ENCODE results near the gene THBD.

Gene THBD, protein sequence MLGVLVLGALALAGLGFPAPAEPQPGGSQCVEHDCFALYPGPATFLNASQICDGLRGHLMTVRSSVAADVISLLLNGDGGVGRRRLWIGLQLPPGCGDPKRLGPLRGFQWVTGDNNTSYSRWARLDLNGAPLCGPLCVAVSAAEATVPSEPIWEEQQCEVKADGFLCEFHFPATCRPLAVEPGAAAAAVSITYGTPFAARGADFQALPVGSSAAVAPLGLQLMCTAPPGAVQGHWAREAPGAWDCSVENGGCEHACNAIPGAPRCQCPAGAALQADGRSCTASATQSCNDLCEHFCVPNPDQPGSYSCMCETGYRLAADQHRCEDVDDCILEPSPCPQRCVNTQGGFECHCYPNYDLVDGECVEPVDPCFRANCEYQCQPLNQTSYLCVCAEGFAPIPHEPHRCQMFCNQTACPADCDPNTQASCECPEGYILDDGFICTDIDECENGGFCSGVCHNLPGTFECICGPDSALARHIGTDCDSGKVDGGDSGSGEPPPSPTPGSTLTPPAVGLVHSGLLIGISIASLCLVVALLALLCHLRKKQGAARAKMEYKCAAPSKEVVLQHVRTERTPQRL

DNA sequence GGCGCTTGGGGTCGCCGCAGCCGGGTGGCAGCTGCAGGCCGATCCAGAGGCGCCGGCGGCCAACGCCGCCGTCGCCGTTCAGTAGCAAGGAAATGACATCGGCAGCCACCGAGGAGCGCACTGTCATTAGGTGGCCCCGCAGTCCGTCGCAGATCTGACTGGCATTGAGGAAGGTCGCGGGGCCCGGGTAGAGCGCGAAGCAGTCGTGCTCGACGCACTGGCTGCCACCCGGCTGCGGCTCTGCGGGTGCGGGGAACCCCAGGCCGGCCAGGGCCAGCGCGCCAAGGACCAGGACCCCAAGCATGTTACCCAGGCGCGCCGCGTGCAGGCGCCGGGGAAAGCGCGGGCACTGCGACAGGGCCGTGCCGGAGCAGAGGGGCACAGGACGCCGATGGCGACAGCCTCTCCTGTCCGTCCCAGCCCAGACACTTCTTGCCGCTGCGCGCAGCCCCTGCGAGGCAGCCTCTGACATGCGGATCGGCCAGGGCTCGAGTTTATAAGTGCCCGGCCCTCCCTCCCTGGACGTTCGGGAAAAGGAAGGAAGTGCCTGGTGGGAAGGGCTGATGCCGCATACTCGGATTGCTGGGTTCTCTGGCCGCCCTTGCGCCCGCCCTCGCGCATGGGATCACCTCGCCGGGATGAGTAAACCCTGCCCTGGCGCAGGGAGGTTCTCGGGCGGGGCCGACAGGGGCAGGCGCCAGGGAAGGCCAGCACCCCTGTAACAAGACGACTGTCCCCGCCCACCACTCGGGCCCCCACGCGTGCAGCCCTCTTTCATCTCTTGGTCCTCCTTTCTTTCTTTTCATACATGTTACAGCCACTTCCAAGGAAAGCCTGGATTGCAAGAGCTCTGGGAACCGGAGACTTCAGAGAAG, at the start of gene THBD:
Gene THBD (minus strand): TSS at position 472 of the 875 bp plus-strand sequence. CDS start 168 bp downstream, at position 304.
- no peak for DNase-seq

DNA sequence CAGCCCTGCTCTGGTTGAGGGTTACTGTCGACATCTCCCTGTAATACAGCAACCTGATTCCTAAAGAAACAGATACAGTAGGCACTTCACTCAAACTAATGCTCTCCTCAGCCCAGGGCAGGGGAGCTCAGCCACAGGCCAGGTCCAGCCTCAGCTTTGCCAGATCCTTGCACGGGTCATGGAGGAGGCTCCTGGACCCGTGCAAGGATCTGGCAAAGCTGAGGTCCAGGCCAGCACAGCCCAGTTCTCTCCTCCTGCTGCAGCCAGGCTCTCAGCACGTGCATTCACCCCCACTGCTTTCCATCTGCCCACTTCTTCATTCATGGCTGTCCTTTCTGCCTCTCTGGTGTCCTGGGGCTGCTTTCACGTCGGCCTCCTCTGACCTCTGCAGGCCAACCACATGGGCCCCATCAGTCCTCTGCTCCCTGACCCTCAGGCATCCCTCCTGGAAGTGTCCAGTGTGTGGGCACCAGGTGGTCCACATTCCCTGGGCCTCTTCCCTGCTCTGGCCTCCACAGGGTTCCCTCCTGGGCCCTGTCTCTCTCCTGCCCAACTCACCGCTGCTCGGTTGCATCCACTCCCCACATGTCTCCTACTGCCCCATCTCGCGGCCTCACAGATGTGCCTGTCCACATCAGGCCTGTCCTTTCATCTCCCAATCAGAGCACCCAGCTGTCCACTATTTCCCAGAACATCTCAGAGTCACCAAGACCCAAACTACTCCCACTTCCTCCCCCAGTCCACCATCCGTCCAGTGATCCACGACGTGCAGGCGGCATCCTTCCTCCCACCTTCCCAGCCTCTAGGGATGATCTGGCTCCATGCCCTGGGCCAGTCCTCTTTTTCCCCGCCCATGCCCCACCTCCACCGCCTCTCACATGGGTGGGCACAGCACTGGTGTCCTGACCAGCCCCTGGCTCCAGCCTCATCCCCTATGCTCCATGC, 48.4 kb upstream of the THBD start:
- DNase-seq = no peak

DNA sequence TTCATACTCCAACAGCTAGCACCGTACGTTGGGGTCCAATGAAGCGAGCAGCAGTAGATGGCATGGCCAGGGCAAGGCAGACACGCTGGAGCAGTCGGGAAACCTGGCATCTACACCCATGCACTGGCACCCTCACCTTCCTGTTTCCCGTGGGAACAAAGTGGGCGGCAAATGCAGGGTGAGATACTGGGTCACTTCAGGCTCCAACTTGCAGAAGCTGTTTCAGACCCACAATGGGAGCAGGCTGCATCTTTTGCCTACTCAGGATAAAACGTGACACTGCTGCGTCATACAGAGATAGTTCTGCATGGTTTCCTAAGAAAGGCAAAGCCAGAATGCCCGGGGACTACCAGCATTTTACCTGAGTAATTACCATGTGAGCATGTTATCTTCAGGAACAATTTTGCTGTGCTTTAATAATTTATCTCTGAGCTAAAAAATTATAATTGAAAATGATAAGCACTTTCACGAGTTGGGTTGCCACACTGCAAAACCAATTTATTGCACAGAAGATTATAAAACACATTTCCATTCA, 47.6 kb upstream of the THBD start:
- DNase-seq = no peak

DNA sequence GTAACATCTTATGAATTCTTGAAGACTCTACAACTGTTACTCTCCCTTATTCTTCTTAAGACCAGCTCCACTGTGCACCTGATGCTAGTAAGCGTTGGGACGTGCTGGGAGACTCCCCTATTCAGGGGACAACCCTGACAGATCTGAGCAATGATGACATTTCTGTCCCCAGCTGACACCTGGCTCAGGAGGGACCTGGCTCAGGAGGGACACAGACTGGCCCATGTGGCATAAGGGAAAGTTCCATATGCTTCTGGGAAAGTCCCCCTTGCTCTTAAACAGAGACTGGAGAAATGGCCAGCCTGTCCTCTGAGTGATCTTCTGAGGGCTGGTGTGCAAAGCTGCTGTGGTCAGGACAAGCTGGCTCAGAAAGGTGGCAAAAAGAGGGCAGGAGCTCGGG, 46.6 kb upstream of the THBD start:
- no peak for DNase-seq

DNA sequence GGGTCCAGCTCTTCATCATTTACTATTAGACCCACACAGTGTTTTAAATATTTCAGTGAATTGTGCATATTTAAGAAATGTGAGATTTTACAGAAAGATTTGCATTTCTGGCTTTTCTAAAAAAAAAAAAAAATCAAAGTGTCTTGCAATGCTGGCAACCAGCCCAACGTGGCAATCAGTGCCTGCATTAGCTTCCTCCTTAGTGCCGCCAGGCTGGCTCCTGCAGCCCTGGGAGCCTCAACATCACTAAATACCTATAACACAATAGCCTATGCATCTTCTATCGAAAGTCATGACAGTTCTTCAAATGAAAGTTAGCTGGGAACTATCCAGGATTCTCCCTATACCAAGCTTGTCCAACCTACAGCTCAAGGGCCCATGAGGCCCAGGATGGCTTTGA, 46.0 kb upstream of the THBD start:
- no peak for DNase-seq

DNA sequence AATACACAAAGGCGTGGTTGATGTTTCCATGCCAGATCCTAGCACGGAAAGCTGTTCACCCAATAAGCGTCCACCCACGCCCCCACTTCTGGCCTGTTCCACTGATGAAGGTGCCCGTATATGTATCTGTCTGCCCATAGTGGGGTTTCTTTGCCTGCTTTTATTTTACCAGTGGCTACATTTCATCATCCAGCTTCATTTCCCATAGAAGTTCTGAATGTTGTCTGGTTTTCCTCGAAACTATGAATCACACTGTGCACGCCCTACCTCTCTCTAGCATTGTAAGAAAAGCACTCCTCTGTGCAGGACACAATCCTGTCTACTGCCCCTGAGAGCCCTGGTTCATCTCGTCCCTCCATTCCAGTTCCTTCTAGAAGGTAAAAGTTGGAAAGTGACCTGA, 45.5 kb upstream of the THBD start:
- no peak for DNase-seq

DNA sequence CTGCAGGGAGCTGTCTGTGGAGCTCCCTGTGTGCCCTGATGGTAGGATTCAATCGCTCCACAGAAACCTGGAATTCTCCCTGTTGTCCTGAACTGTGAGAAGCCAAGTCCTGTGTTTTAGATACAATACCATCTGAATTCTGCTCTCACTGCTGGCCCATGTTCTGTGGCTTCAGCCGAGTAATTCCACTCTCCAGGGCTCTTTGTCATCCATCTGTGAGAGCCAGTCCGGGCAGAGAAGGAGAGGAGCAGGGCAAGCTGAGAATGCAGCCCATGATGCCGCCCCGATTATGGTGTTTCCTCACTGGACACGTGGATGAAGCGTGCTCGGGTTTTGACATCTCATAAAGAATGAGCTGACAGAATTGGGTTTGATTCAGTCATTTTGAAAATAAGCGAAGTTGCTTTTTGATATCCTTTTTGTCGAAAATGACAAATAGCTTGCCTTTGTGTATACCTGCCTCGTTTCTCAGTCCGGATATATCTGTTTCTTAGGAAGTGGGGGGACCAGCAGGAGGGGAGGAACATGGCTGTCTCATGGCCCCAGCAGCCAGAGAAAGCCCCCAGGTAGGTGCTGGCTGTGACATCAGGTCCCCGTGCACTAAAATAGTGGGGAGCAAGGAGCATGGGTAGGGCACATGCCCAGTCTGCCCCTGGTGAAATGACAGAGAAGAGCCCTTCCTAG, 44.9 kb upstream of the THBD start:
- DNase-seq = no peak

DNA sequence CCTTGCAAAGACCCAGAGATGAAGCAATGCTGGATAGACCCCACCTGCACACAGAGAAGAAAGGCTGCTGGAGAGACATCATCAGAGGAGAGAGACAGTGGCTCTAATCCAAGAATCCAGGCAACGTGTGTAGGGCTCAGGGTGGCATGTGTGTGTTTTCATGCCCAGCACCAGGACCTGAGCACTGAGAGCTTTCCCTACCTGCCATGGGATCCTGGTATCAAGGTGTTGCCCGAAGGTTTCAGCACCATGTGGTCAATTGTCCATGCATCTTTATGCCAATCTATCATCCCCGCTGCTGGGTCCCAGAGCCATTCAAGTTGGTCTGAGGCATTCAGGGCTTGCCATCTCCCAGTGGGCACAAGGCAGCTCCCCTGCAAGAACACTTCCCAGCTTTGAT, 44.1 kb upstream of the THBD start:
- DNase-seq = no peak

DNA sequence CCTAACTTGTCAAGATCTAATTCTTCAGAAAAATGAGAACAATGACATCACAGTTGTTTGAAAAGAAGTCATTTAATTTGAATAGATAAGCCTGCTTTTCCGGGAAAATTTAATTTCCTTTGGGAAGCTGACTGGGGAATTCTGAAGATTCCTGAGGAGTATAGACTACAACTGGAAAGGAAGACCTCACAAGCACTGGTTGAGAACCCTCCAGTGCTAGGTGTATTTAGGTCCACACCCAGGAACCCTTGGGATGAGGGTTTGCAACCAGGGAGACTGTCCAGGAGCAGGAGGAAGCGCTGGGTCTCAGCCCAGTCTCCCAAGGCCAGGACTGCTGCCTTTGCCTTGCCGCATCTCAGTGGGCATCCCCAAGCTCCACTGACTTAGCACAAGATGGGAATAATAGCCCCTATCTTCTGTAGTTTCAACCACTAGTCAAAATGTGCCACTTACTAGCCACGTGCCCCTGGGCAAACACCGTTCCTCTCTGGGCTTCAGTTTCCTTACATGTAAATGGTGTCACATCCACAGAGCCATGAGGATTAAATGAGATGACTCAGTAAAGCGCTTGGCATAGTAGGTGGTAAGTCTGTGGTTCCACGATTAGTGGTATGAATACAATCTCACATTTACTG, 43.5 kb upstream of the THBD start:
- no peak for DNase-seq

DNA sequence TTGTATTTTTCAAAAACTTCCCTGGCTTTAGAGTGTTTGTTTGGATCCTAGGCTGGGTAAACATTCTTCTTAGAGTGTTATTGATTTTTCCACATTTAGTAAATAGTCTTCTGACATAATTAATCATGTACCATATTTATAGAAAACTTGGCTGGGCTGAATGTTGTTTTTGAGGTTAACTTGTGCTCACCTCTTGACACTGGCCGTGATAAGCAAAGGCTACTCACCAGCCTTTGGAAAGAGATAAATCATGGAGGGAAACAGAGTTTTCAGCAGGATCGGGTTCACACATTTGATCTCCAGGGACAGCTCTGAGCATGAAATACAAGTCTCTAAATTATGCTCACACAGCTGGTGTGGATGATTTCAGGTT, 42.9 kb upstream of the THBD start:
- DNase-seq = no peak

DNA sequence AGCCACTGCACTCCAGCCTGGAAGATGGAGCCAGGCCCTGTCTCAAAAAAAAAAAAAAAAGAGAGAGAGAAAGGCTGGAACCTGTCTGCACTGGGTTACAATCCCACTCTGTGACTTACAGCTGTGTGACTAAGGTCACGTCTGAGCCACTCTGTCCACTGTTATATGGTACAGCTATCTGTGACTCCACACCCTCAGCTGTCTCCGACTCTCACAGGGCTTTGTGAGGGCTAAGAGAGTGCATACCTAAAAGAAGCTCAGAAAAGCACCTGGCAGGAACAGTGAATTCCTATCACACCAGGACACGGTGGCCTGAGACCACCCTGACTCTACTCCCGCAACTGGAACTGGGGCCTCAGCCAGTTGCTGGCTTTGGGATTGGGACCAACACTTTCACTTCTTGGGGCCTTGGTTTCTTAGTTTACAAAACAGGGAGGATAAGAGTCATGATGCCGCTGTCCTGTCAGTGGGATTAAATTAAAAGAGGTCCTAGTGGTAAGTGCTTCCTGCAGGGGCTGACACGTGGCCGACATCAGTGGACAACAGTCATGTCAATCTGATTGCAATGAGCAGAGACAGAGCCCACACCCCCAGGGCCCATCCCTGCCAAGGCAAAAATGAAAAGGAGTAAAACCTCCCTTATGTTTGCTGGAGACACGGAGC, 42.4 kb upstream of the THBD start:
- no peak for DNase-seq

DNA sequence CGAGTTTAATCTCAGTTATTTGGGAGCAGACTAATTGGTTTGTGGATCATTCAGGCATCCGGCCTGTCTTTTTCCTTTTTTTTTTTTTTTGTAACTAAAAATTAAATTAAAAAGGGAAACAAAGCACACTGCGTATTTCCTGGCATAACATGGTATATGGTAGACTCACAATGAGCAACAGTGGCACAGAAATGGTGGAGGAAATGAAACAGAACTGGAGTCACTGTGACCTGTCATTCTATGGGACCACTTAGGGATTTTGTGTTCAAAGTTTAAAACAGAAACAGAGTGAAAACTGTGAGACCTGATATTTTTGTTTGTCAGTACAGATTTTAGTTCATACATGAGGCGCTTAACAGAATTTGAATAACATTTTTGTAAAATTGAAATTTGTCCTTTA, 41.4 kb upstream of the THBD start:
- no peak for DNase-seq

DNA sequence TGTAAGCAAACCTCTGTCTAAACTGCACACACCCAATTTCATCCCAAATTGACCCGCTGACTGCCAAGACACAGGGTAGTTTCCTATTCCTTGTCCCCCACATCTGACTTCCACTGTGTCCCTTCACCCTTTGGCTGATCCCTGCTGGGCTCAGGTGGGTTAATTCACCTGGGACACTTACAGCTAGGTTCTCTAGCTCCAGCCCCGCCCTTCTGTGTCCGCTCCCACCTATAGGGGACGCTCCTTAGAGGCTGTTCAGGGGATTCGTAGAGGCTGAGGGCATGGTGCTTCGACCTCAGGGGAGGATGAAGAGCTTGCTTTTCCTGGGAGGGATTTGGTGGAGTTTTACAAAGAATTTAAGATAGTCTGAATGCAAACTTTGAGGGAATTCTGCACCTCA, 40.7 kb upstream of the THBD start:
- DNase-seq = no peak

DNA sequence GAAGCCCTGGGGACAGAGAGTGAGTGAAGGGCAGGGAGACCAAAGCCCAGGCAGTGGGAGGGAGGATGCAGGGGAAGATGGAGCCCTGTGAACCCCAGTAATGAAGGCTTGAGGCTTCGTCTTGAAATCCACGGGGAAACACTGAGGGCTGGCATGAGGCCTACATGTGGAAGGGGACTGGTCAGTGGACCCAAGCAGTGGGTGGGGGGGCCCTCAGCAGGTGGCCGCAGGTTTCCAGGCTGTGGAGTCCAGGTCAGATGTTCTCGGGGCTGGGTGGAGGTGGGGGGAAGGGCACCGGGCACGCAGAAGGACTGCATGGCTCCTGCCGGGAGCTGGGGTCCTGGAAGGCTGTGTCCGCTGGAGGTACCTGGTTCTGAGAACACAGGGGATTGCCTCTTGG, 39.4 kb upstream of the THBD start:
- no peak for DNase-seq

DNA sequence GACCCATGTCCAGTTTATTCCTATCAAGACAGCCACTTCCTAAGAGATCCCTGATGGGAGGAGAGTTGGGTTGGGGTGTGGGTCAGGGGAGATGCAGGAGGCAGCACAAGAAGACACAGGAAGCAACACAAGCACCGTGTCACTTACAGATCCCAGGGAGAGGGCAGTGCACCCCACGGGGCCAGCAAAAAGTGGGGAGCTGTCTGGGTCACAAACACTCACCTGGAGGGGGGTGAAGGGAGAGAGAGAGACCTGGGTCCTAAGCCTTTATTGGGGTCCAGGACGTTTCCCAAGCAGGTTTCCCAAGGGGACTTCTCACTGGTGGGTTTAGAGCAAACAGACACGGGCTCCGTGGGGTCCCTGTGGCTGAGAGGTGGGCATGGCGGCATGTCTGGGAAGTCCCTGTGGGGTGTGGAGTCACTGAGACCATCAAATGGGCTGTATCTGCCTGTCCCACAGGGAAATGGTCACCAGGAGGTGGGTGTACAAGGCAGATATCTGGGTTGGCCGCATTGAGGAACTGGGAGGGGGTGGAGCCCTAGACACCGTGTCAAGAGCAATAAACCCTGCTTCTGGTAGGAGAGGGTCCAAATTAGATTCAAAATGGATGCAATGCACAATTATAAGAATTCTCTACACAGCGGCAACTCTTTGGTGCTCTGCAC, 38.2 kb upstream of the THBD start:
- no peak for DNase-seq

DNA sequence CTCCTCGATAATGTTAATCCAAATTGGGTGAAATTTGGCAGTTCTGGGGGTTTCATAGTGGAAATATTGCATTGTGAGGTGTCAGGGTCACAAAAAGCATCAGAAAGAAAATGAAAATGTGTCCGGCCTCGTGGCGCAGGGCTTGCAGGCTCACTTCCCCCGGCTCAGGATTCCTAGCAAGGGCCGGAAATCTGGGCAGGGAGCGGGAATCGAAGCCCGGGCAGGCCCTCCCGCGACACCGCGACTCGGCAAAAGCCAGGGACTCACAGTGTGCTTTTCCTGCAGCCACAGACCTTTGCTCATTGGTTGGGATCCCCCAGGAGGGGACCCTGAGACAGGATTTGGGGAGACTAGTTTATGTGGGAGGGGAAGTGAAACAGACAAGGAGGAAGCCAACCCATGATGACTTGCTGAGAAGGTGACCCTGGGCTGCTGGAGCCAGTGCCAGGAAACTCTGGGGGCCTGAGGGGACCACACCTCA, 37.5 kb upstream of the THBD start:
- no peak for DNase-seq

DNA sequence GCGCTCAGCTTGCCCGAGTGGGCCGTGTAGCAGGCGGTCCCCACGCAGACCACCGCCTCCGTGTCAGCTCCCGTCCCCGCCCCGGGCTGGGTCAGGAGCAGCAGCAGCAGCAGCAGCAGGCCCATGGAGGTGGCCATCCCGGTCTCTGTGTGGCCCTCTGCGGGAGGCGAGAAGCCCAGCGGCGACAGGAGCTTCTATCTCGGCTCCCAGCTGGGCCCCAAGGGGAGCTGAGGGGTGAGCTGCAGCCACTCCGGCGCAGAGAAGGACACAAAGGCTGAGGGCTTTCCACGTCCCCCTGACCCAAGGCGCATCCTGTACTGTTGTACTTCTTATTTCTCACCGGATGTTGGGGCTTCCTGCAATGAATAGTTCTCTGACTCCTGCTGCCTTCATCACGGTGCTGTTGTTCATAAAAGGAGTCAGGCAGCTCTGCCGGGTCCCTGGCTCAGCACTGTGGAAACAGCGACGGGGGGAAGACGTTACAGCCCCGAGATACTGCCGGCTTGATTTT, 36.6 kb upstream of the THBD start, which contains the start of gene CD93:
Gene CD93 (minus strand): TSS at position 269 of the 511 bp plus-strand sequence. CDS start 132 bp downstream, at position 137.
- DNase-seq = no peak

DNA sequence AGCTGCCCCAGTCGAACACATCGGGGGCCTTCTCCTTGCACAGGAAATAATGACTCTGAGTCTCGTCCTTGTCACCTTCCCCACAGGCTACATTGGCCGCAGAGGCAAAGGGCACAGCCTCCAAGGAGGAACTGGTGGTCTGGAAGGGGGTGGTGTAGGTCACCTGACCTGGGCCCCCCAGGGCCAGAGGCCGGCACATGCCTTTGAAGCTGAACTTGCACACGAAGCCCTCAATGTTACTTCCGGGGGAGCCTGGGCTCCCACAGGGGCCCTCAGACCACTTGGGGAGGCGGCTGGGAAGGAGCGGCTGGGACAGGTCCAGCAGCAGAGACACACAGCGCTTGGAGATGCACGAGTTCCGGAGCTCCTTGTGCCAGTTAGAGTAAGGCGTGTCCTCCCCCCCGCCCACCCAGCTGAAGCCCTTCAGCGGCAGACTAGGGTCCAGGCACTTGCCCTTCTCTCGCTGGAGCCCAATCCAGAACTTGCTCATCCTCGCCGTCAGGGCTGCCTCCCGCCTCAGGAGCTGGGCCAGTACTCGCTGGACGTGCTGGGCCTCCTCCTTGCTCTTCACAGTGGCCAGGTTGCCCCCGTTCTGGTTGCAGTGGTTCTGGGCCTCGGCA, 36.1 kb upstream of the THBD start:
- DNase-seq = no peak

DNA sequence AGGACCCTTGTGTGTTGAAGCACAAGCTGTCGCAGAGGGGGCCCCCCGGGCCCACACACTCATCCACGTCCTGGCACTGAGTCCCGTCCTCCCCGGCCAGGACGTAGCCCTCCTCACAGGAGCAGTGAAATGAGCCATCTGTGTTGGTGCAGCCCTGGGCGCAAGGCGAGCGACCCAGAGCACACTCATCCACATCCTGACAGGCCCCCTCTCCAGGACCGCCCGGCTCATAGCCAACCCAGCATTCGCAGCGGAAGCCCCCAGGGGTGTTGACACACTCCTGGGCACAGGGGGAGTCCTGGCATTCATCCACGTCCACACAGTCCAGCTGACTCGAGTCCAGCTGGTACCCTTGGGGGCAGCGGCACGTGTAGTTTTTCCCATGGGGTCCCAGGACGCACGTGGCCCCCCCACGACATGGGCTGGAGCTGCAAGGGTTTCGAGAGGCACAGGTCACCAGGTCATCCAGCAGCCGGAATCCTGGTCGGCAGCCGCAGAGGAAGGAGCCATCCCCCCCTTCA, 35.4 kb upstream of the THBD start:
- DNase-seq = no peak

Data from hippocampal formation (tissue), 2 donors.